T-helper 17 cell (primary cell): ENCODE data around the gene CYP2U1. TPM values are rescaled to one million over a fixed set of nuclear protein-coding genes. Genes with fewer than 3 reads are reported as not detected.
A peak's percentile ranks its signal among the peaks of the same experiment; 100 is the strongest.

Experiments
- ATAC-seq: fragments of 150-1000 bp; cut with Tn5 transposase; 2 replicates; pipeline ENCODE4 v1.10.0; 2021; ENCODE audit warnings: mild to moderate bottlenecking, moderate library complexity
- DNase-seq, 3 donors: peaks; one replicate each; pipeline versions ENCODE4 v3.0.0 to v3.0.0-alpha.2; 2020 to 2021
- H3K9me3 ChIP-seq: one replicate; pipeline ENCODE4 v1.7.0; 2013; ENCODE audit warnings: low read length, mild to moderate bottlenecking; ENCODE audit not compliant: control insufficient read depth, poor library complexity, severe bottlenecking
- H3K27ac Mint-ChIP-seq: one replicate; pipeline ENCODE4 v1.8.0; 2022; ENCODE audit warnings: mild to moderate bottlenecking, moderate library complexity, mixed read lengths
- H3K27me3 Mint-ChIP-seq: one replicate; pipeline ENCODE4 v1.8.0; 2022; ENCODE audit warnings: mixed read lengths
- H3K36me3 Mint-ChIP-seq: one replicate; pipeline ENCODE4 v1.8.0; 2022; ENCODE audit warnings: low read depth, mixed read lengths
- H3K4me1 Mint-ChIP-seq: one replicate; pipeline ENCODE4 v1.8.0; 2022; ENCODE audit warnings: mild to moderate bottlenecking, mixed read lengths
- H3K4me3 Mint-ChIP-seq: one replicate; pipeline ENCODE4 v1.8.0; 2022; ENCODE audit warnings: mild to moderate bottlenecking, moderate library complexity, mixed read lengths
- total RNA-seq, 4 donors: library from RNA in 2 of 4; stranded (reverse) in 2 of 4; gene quantifications; one replicate each; pipeline ENCODE4 v1.2.3 and lab custom pipeline; 2022 to 2026

CYP2U1 gene
- total RNA-seq, 2 donors from 2014 or later: 0.96 to 2.8 TPM

DNA sequence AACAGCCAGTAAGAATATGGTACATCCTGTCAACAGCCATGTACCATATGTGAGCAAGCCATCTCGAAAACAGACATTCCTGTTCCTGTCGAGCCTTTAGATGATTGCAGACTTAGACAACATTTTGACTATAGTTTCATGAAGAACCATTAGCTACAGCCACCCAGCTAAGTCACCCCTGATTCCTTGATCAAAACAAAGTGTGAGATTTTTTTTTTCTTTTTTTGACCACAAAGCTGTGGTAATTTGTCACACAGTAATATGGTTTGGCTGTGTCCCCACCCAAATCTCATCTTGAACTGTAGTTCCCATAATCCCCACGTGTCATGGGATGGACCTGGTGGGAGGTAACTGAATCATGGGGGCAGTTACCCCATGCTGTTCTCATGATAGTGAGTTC, 43.2 kb downstream of the CYP2U1 start:
- H3K4me3 Mint-ChIP-seq: no peak overlapping the region
- DNase-seq (no peak), ATAC-seq (no peak)
- H3K27ac Mint-ChIP-seq: no peak overlapping the region
- H3K36me3 Mint-ChIP-seq: no peaks in the 10 kb centered on the region
- no peaks in the 10 kb centered on the region for H3K9me3 ChIP-seq
- peaks cover 13% of the 10 kb centered on the region for H3K27me3 Mint-ChIP-seq
- H3K4me1 Mint-ChIP-seq: peaks cover 2% of the 10 kb centered on the region

DNA sequence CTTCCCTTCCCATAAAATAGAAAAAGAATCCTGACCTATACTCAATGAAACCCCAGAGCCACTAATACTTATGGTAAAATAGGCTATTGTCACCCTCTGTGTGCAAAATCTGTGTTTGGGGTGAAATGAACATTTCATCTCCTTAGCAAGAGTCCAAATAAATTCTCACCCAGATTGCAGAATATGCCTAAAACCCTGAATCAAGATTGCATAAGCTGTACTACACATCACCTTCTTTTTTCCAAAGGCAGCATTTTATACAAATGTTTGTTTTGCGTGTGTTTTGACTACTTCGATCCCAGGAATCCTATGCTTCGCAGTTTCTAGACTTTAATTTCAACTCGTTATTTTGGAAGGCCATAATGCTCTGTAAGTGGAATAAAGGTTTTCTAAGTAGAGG, 46.1 kb downstream of the CYP2U1 start:
- ATAC-seq (no peak), DNase-seq (no peak)
- Mint-ChIP-seq H3K36me3 (peaks cover 2% of the 10 kb centered on the region), H3K27me3 (peaks cover 2% of the 10 kb centered on the region), H3K4me1 (no peaks in the 10 kb centered on the region), H3K27ac (no peak overlapping the region), H3K4me3 (no peak overlapping the region)
- H3K9me3 ChIP-seq: no peaks in the 10 kb centered on the region

DNA sequence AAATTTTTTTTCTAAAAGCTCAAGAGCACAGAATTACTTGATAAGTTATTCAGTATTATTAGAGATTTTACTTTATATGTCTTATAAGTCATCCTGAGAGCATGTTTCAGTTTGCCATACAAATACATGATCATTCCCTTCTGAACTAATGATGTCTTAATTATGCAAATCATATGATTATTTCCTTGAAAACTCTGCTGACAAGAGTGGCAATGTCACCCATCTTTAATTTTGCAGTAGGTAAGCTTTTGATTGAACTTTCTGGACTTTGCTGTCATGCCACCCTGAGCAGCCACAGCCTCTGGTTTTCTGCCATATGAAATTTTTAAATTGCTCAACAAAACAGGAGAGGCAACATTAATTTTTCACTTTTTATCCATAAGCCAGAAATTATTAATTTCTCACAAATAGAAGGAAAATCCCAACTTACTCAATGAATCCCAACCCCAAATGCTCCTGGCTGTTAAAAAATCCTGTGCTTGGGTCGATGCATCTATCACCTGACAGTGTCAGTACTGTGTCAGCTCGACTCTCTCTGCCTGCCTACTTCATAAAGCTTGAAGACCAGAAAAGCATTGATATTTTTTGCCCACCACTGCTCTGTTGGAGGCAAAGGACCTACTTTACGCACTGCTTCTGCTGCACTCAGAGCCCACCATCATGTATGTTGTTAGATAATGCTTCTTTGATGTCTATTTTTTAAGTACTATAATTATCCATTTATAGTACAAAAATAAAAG, 46.8 kb downstream of the CYP2U1 start:
- H3K9me3 ChIP-seq: no peaks in the 10 kb centered on the region
- no peaks in the 10 kb centered on the region for H3K4me1 Mint-ChIP-seq
- no peak overlapping the region for H3K4me3 Mint-ChIP-seq
- DNase-seq (no peak), ATAC-seq (no peak)
- peaks cover 2% of the 10 kb centered on the region for H3K36me3 Mint-ChIP-seq
- no peak overlapping the region for H3K27ac Mint-ChIP-seq
- H3K27me3 Mint-ChIP-seq: no peaks in the 10 kb centered on the region

DNA sequence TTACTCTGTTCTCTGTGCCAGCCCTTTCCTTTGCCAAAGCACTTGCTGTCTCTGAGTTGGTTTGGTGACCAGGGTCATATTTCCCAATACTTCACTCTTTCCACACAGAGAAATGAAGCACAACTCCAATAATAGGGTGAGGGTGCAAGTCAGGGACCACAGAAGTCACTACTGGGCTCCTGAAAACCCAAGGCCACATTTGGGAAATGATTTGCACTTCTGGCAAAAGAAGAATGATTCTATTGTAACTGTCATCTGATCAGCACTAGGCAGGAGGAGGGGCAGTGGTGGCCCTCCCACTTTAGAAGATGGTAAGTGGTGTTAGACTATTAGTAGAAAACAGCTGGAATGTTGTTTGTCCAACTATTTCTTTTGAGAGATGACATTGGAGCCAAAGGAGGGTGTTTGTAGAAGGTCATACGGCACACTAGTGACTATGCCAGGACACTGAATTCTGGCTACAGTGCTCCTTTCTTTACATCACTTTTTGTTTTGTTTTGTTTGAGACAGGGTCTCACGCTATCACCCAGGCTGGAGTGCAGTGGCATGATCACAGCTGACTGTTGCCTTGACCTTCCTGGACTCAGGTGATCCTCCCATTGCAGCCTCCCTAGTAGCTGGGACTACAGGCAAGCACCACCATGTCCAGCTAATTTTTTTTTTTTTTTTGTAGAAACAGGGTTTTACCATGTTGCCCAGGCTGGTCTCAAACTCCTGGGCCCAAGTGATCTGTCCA, 47.5 kb downstream of the CYP2U1 start:
- H3K9me3 ChIP-seq: no peaks in the 10 kb centered on the region
- DNase-seq (no peak), ATAC-seq (no peak)
- Mint-ChIP-seq H3K4me1 (no peaks in the 10 kb centered on the region), H3K27ac (no peak overlapping the region), H3K27me3 (no peaks in the 10 kb centered on the region), H3K36me3 (peaks cover 2% of the 10 kb centered on the region), H3K4me3 (no peak overlapping the region)

DNA sequence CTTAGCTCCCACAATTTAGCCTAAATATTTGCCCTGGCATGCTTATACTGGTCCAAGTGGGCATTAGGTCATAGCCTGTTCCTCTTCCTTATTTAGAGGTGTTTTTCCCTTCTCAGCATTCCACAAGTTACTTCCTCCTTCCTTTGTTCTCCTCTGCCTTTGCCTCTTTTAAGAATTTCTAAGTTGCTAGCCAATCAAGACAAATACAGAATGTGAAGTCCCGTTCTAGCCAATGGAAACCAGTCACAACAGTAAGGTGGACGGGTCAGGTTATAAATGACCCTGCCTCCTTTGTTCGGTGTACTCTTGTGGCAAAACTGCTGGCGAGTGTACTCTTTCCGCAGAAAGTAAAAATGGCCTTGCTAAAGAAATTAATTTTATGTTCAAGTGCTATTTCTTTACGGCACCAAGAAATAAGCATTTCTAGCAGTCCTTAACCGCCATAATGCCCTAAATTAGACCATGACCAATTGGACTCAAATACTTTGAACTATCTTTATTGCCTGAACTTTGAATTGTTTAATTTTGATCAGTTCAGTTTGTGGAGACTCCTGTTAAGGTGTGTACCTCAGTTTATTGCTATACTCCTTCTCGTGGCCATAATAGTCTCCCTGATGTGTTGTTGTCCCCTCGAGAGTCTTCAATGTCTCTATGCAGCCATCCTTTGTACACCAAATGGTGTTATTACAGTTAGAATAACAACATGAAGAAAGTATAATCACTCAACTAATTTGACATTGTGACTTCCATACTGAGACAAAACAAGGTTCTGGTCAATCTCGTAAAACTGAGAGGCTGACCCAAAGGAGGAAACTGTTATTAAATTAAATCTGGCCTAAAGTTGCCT, 56.8 kb downstream of the CYP2U1 start:
- no peak overlapping the region for H3K27ac Mint-ChIP-seq
- ATAC-seq: no peak
- H3K36me3 Mint-ChIP-seq: no peaks in the 10 kb centered on the region
- DNase-seq: no peak
- peak overlapping the region; percentile 9 for H3K4me3 Mint-ChIP-seq
- no peaks in the 10 kb centered on the region for H3K9me3 ChIP-seq
- H3K27me3 Mint-ChIP-seq: no peaks in the 10 kb centered on the region
- peaks cover 17% of the 10 kb centered on the region for H3K4me1 Mint-ChIP-seq

DNA sequence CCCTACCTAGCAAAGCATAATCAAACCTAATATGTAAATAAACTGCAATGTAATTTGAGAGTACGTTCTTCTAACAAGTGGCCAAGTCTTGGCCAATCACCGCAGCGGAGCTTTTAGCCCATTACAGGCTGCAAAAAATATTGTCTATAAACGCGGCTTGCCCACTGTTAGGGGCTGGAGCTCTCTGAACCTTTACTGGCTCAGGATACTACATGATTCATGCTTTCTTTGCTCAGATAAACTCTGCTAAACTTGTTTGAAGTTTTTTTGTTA, 57.4 kb downstream of the CYP2U1 start:
- Mint-ChIP-seq H3K4me3 (peak overlapping the region; percentile 9), H3K4me1 (peaks cover 18% of the 10 kb centered on the region), H3K36me3 (no peaks in the 10 kb centered on the region), H3K27ac (no peak overlapping the region), H3K27me3 (no peaks in the 10 kb centered on the region)
- no peaks in the 10 kb centered on the region for H3K9me3 ChIP-seq
- ATAC-seq: no peak
- no peak for DNase-seq

DNA sequence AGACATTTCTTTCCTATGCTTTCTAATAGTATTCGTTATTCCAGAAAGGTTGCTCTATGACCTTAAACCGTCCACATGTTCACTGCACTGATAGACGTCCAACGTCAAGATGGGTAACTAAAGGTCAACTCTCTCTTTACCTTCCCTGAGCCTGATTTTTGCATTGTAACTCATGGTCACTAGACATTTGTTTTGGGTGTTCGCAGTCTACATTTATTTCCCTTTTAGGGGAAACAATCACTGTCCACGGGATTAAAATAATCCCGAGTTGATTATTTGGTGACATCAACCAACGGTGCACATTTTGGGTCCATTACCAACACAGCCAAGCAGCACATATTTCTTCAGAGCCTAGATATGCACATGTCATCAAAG, 57.8 kb downstream of the CYP2U1 start:
- Mint-ChIP-seq H3K27ac (peak overlapping the region; percentile 89), H3K4me3 (peak overlapping the region; percentile 95), H3K27me3 (no peaks in the 10 kb centered on the region), H3K36me3 (no peaks in the 10 kb centered on the region), H3K4me1 (peaks cover 20% of the 10 kb centered on the region)
- H3K9me3 ChIP-seq: no peaks in the 10 kb centered on the region
- ATAC-seq (no peak), DNase-seq (no peak)

DNA sequence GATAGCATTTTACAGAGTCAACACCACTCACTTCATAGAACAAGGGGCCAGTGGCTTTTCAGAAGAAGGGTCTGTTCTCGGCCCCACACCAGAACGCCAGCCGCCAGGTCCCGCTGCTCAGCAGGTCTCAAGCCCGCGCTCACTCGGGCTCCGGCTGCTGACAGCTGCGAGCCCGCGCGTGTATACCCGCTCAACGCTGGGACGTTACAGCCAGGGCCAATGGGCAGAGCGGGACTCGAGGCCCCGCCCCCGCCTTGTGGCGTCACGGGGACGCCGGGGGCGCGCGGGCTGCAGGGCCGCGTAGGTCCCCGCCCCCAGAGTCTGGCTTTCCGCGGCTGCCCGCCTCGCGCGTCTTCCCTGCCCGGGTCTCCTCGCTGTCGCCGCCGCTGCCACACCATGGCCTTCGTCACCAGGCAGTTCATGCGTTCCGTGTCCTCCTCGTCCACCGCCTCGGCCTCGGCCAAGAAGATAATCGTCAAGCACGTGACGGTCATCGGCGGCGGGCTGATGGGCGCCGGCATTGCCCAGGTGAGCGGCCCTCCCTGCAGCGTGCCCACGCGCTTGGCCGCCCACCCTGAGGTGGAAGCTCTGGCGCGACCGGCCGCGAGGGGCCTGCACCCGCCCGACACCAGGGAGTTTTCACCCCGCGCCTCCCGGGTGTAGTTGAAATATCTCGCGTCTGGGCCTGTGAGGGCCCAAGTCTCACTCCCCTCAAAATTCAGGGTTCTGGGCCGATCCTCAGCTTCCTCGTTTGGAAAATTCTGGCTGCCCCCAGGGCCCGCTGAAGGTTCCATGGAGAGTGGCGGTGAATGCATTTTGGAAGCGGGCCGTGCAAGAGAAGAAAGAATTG, 58.4 kb downstream of the CYP2U1 start, which contains the start of gene HADH:
Gene HADH, plus strand, starts transcription at position 353 of the 850 bp plus-strand sequence. Its CDS starts 44 bp downstream, at position 397.
- Mint-ChIP-seq H3K4me1 (peaks cover 25% of the 10 kb centered on the region), H3K27me3 (no peaks in the 10 kb centered on the region), H3K36me3 (no peaks in the 10 kb centered on the region), H3K4me3 (peak within 1 kb of the TSS; percentile 95), H3K27ac (peak within 1 kb of the TSS; percentile 89)
- DNase-seq (peak; percentile 92 to 96 (median 94)), ATAC-seq (peak; percentile 99)
- H3K9me3 ChIP-seq: no peaks in the 10 kb centered on the region

DNA sequence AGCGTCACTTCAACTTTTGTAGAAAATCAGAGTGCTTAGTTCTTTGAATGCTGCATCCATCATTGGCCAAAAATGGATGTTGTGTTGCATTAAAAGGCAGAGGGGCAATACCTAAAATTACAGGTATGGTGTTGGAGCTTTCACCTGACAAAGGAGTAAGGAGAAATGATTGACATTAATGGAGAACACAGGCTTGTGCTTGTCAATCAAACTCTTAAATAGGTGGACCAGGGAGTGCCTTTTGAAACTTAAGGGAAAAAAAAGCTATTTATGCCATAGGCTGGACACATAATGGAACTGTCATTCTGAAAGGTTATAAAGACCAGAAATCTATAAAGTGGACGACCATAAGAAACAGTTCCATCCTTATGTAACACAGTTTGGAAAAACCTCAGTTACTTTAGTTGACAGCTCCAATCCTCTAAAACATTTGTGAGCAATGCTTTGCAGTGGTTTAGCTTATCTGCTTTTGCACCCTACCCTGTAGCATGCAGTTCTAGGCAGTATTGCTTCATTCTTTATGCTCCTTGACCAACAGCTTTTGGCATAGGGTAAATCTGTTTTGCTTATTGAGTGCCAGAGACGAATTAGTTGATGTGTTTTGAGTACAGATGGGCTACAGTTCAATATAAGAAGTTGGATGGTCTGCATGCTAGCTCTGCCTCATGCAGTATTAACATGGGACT, 60.7 kb downstream of the CYP2U1 start:
- Mint-ChIP-seq H3K4me3 (no peak overlapping the region), H3K4me1 (peaks cover 33% of the 10 kb centered on the region), H3K27ac (no peak overlapping the region), H3K27me3 (no peaks in the 10 kb centered on the region), H3K36me3 (peaks cover 6% of the 10 kb centered on the region)
- H3K9me3 ChIP-seq: no peaks in the 10 kb centered on the region
- DNase-seq: no peak
- no peak for ATAC-seq

DNA sequence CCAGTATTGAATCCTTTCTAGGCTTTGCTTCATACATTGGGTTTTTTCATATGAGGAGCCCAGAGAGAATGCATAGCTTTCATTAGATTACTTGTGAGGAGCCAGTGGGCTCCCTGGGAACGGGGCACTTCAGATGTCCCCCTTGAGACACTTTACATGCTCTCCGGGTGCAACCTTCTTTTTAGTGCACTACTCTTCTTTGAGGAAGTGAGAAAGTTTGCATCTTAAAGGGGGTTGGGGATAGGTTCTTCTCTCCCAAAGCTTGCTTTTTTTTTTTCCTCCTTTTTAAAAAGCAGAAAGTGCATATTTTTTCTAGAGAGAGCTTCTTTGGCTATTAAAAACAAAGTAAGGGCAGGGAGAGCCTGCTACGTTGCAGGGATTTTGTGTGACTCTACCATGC, 62.6 kb downstream of the CYP2U1 start:
- Mint-ChIP-seq H3K27ac (no peak overlapping the region), H3K4me3 (no peak overlapping the region), H3K36me3 (peaks cover 6% of the 10 kb centered on the region), H3K27me3 (no peaks in the 10 kb centered on the region), H3K4me1 (peaks cover 40% of the 10 kb centered on the region)
- H3K9me3 ChIP-seq: no peaks in the 10 kb centered on the region
- no peak for ATAC-seq
- DNase-seq: no peak

DNA sequence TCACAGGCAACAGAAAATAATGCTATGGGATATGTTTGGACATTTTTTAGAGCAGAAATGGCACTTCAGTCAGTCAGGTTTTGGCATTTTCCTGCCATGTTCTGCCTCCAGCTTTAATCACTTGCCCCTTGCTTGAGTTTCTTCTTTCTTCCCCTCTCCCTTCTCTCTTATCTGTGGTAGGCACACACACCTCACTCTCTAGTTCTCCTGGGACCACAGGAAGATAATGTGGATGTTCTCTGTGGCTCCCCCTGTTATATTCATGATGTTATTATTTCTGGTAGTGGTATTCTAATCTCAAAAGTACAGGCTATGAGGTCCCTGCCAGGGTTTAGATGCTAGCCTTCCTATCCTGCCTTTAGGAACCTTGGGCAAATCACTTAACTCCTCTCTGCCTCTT, 63.5 kb downstream of the CYP2U1 start:
- DNase-seq (no peak), ATAC-seq (no peak)
- no peaks in the 10 kb centered on the region for H3K9me3 ChIP-seq
- Mint-ChIP-seq H3K4me3 (no peak overlapping the region), H3K27me3 (no peaks in the 10 kb centered on the region), H3K36me3 (peaks cover 8% of the 10 kb centered on the region), H3K4me1 (peaks cover 41% of the 10 kb centered on the region), H3K27ac (peak overlapping the region; percentile 60)

DNA sequence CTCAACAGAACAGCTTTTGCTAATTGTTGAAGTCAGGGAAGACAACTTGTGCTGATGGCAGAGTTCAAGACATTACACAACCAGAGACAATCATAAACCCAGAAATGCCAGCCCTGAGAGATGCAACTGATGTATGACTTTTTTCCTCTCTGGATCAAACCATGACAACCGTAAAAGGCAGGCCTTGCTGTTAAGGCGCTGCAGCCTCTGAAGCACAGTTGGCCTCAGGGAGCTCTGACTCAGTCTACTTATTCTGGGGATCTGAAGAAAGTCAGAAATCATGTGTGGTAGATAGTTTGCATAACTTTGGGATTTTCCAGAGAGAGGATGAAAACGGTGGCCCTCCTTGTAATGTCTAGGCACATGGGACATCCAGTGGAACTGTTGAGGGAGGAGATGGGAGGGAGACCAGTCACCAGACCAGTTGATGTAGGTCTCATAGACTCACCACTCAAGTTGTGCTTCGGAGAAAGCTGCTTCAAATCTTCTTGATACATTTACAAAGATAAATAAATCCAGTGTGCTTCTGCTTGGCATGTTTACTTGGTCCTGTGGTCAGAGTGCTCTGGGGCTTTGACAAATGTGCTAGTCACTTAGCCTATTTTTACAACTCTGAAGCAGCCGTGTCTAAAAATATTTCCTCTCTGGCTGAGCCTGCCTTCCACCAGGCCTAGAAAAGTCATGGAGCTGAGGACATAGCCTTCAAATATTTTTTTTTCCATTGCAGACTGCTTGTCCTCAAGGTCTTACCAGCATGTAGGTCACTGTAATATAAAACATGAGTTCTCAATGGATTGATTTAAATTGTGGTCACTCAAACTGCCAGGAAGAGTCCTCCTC, 65.8 kb downstream of the CYP2U1 start:
- no peak for DNase-seq
- Mint-ChIP-seq H3K4me3 (no peak overlapping the region), H3K27me3 (no peaks in the 10 kb centered on the region), H3K36me3 (peaks cover 11% of the 10 kb centered on the region), H3K27ac (peak overlapping the region; percentile 32), H3K4me1 (peaks cover 38% of the 10 kb centered on the region)
- H3K9me3 ChIP-seq: no peaks in the 10 kb centered on the region
- ATAC-seq: no peak
